Activated CD4-positive, alpha-beta T cell treated with anti-CD3 and anti-CD28 coated beads, Interleukin-2, amount 50 U/mL, for 4 hours (primary cell): ENCODE data around the gene UBE3C.
"Not testable (repeated sequence)": the region's sequence is repeated elsewhere in the genome, so short reads cannot be mapped to it uniquely, and the experiment has no call there.

Experiments used
- DNase-seq, 2 experiments: peaks; one replicate each; pipeline ENCODE4 v3.0.0-alpha.2; 2020

Gene UBE3C

GRCh38 chr7:157132796-157133195 is 5.9 kb upstream of the UBE3C start:
- DNase-seq: no peak

- DNase-seq: no peak
Measured at GRCh38 chr7:157133304-157133703, 5.4 kb upstream of the UBE3C start.

- DNase-seq: no peak
Measured at GRCh38 chr7:157136372-157136771, 2.4 kb upstream of the UBE3C start.

- no peak for DNase-seq
Measured at GRCh38 chr7:157138101-157138423, 664 bp upstream of the UBE3C start.

GRCh38 chr7:157139111-157139809 is 534 bp downstream of the UBE3C start:
- peak; percentile 39 to 42 for DNase-seq

GRCh38 chr7:157139810-157140510 is 1.2 kb downstream of the UBE3C start:
- DNase-seq: no peak

- no peak for DNase-seq
Measured at GRCh38 chr7:157140511-157140905, 1.8 kb downstream of the UBE3C start.

GRCh38 chr7:157141525-157142060 is 2.9 kb downstream of the UBE3C start:
- no peak for DNase-seq

- no peak for DNase-seq
Measured at GRCh38 chr7:157143788-157144187, 5.1 kb downstream of the UBE3C start.

GRCh38 chr7:157149317-157149716 is 10.6 kb downstream of the UBE3C start:
- DNase-seq: no peak

- DNase-seq: no peak
Measured at GRCh38 chr7:157150882-157151281, 12.2 kb downstream of the UBE3C start.

GRCh38 chr7:157151626-157152339 is 13.1 kb downstream of the UBE3C start:
- no peak for DNase-seq

- no peak for DNase-seq
Measured at GRCh38 chr7:157152391-157152937, 13.7 kb downstream of the UBE3C start.

GRCh38 chr7:157153260-157153659 is 14.5 kb downstream of the UBE3C start:
- DNase-seq: no peak

- no peak for DNase-seq
Measured at GRCh38 chr7:157155959-157156358, 17.2 kb downstream of the UBE3C start.

GRCh38 chr7:157158400-157158799 is 19.7 kb downstream of the UBE3C start:
- DNase-seq: no peak

GRCh38 chr7:157159537-157159936 is 20.8 kb downstream of the UBE3C start:
- not testable (repeated sequence) for DNase-seq

GRCh38 chr7:157160433-157160832 is 21.7 kb downstream of the UBE3C start:
- DNase-seq: no peak

GRCh38 chr7:157165987-157166386 is 27.3 kb downstream of the UBE3C start:
- DNase-seq: no peak

GRCh38 chr7:157168571-157168970 is 29.8 kb downstream of the UBE3C start:
- DNase-seq: no peak

- no peak for DNase-seq
Measured at GRCh38 chr7:157176771-157177170, 38.0 kb downstream of the UBE3C start.

GRCh38 chr7:157177333-157177982 is 38.7 kb downstream of the UBE3C start:
- no peak for DNase-seq

GRCh38 chr7:157177983-157178381 is 39.3 kb downstream of the UBE3C start:
- no peak for DNase-seq
